GM19193 (cell line): ENCODE data around the gene KRTCAP3.

ENCODE experiments used
- POLR2A ChIP-seq: IDR thresholded peaks from 4 replicates; pipeline ENCODE4 v1.6.1; 2011; ENCODE audit not compliant: insufficient read depth, insufficient read length; ENCODE audit errors: extremely low read depth

Gene KRTCAP3

GRCh38 chr2:27428213-27428977 lies 13.8 kb upstream of the KRTCAP3 start, which contains the start of gene NRBP1:
Gene NRBP1, plus strand, starts transcription at chr2:27428631. Its CDS starts 4,643 bp downstream, at chr2:27433274.
- TF ChIP-seq POLR2A: peak; percentile 82

GRCh38 chr2:27428978-27429541 lies 13.1 kb upstream of the KRTCAP3 start:
- TF ChIP-seq POLR2A: peak; percentile 30

- no peak for TF ChIP-seq POLR2A
Measured at GRCh38 chr2:27431395-27431794, 10.8 kb upstream of the KRTCAP3 start.

GRCh38 chr2:27435628-27436027 lies 6.6 kb upstream of the KRTCAP3 start:
- no peak for TF ChIP-seq POLR2A

GRCh38 chr2:27441226-27441926 lies 805 bp upstream of the KRTCAP3 start:
- TF ChIP-seq POLR2A: no peak

- peak; percentile 7 for TF ChIP-seq POLR2A
Measured at GRCh38 chr2:27442920-27443282, 720 bp downstream of the KRTCAP3 start.

GRCh38 chr2:27445155-27445554 lies 3.0 kb downstream of the KRTCAP3 start:
- no peak for TF ChIP-seq POLR2A

- TF ChIP-seq POLR2A: no peak
Measured at GRCh38 chr2:27445615-27446014, 3.4 kb downstream of the KRTCAP3 start.

- TF ChIP-seq POLR2A: no peak
Measured at GRCh38 chr2:27446057-27446456, 3.9 kb downstream of the KRTCAP3 start.

GRCh38 chr2:27448381-27448780 lies 6.2 kb downstream of the KRTCAP3 start:
- TF ChIP-seq POLR2A: no peak

GRCh38 chr2:27451095-27451494 lies 8.9 kb downstream of the KRTCAP3 start:
- TF ChIP-seq POLR2A: no peak

- TF ChIP-seq POLR2A: no peak
Measured at GRCh38 chr2:27453968-27454367, 11.8 kb downstream of the KRTCAP3 start.

- TF ChIP-seq POLR2A: no peak
Measured at GRCh38 chr2:27461118-27461517, 18.9 kb downstream of the KRTCAP3 start.

GRCh38 chr2:27464443-27464842 lies 22.3 kb downstream of the KRTCAP3 start:
- TF ChIP-seq POLR2A: no peak

- no peak for TF ChIP-seq POLR2A
Measured at GRCh38 chr2:27471961-27472360, 29.8 kb downstream of the KRTCAP3 start.

- no peak for TF ChIP-seq POLR2A
Measured at GRCh38 chr2:27485496-27485895, 43.3 kb downstream of the KRTCAP3 start.

- no peak for TF ChIP-seq POLR2A
Measured at GRCh38 chr2:27489118-27489497, 46.9 kb downstream of the KRTCAP3 start.
